SK-N-SH treated with all-trans-retinoic acid at 6 μM for 48 hours (cell line): ENCODE measurements around the gene ANKRD33B.

ENCODE experiments used
- ATAC-seq: fragments of 200-7000 bp; cut with Tn5 transposase; 3 replicates; pipeline ENCODE4 v1.9.1; 2020; ENCODE audit warnings: mild to moderate bottlenecking, moderate library complexity
- ARNTL ChIP-seq: fragments of 450-650 bp; formaldehyde crosslinking; IDR thresholded peaks from 2 replicates; pipeline ENCODE4 v1.5.0; 2020; ENCODE audit warnings: low read depth, mild to moderate bottlenecking, moderate library complexity, borderline replicate concordance
- BACH2 ChIP-seq: fragments of 250-450 bp; sonication (Bioruptor Pico); IDR thresholded peaks from 2 replicates; pipeline ENCODE4 v1.9.0; 2021; ENCODE audit warnings: mild to moderate bottlenecking, borderline replicate concordance
- CREB5 ChIP-seq: fragments of 250-450 bp; sonication (Bioruptor Pico); IDR thresholded peaks from 2 replicates; pipeline ENCODE4 v1.5.1; 2020; ENCODE audit warnings: low read depth, mild to moderate bottlenecking, moderate library complexity
- CSDC2 ChIP-seq: fragments of 250-450 bp; sonication (Bioruptor Pico); IDR thresholded peaks from 2 replicates; pipeline ENCODE4 v1.5.0; 2020; ENCODE audit warnings: mild to moderate bottlenecking, moderate library complexity
- ESRRG ChIP-seq: fragments of 250-450 bp; sonication (Bioruptor Pico); IDR thresholded peaks from 2 replicates; pipeline ENCODE4 v1.6.1; 2021; ENCODE audit warnings: mild to moderate bottlenecking
- GLIS3 ChIP-seq: fragments of 250-450 bp; sonication (Bioruptor Pico); IDR thresholded peaks from 2 replicates; pipeline ENCODE4 v1.5.0; 2020; ENCODE audit warnings: mild to moderate bottlenecking, moderate library complexity
- ISL1 ChIP-seq: fragments of 250-450 bp; sonication (Bioruptor Pico); IDR thresholded peaks from 2 replicates; pipeline ENCODE4 v2.1.2; 2022; ENCODE audit warnings: mild to moderate bottlenecking, moderate library complexity
- OSR1 ChIP-seq: fragments of 250-450 bp; sonication (Bioruptor Pico); IDR thresholded peaks from 2 replicates; pipeline ENCODE4 v1.8.0; 2022; ENCODE audit warnings: moderate library complexity, mild to moderate bottlenecking, inconsistent platforms
- PATZ1 ChIP-seq: fragments of 250-450 bp; sonication (Bioruptor Pico); IDR thresholded peaks from 2 replicates; pipeline ENCODE4 v1.8.0; 2020; ENCODE audit warnings: mild to moderate bottlenecking, moderate library complexity, borderline replicate concordance
- PPARA ChIP-seq: fragments of 250-450 bp; sonication (Bioruptor Pico); IDR thresholded peaks from 2 replicates; pipeline ENCODE4 v1.5.0; 2020; ENCODE audit warnings: mild to moderate bottlenecking, borderline replicate concordance
- RARB ChIP-seq: fragments of 250-450 bp; sonication (Bioruptor Pico); IDR thresholded peaks from 2 replicates; pipeline ENCODE4 v1.8.0; 2021; ENCODE audit warnings: mild to moderate bottlenecking, moderate library complexity
- SNAI2 ChIP-seq: fragments of 250-450 bp; sonication (Bioruptor Pico); IDR thresholded peaks from 2 replicates; pipeline ENCODE4 v1.5.0; 2020; ENCODE audit warnings: mild to moderate bottlenecking, moderate library complexity
- TCF4 ChIP-seq: fragments of 250-450 bp; sonication (Bioruptor Pico); IDR thresholded peaks from 2 replicates; pipeline ENCODE4 v1.8.0; 2021; ENCODE audit warnings: mild to moderate bottlenecking, moderate library complexity, borderline replicate concordance
- TOX ChIP-seq: fragments of 250-450 bp; sonication (Bioruptor Pico); IDR thresholded peaks from 2 replicates; pipeline ENCODE4 v1.8.0; 2021; ENCODE audit warnings: mild to moderate bottlenecking, moderate library complexity, borderline replicate concordance
- ZC3H10 ChIP-seq: fragments of 250-450 bp; sonication (Bioruptor Pico); IDR thresholded peaks from 2 replicates; pipeline ENCODE4 v1.5.1; 2021; ENCODE audit warnings: mild to moderate bottlenecking, moderate library complexity
- ZFP3 ChIP-seq: fragments of 250-450 bp; sonication (Bioruptor Pico); IDR thresholded peaks from 2 replicates; pipeline ENCODE4 v1.5.0; 2020; ENCODE audit warnings: mild to moderate bottlenecking, moderate library complexity
- ZFP30 ChIP-seq: fragments of 450-650 bp; formaldehyde crosslinking; IDR thresholded peaks from 2 replicates; pipeline ENCODE4 v1.5.0; 2022; ENCODE audit warnings: mild to moderate bottlenecking, moderate library complexity
- ZNF565 ChIP-seq: fragments of 450-650 bp; formaldehyde crosslinking; conservative IDR thresholded peaks from 2 replicates; pipeline ENCODE4 v1.5.0; 2020; ENCODE audit warnings: low read depth, mild to moderate bottlenecking, moderate library complexity
- ZNF70 ChIP-seq: fragments of 450-650 bp; formaldehyde crosslinking; IDR thresholded peaks from 2 replicates; pipeline ENCODE4 v1.5.0; 2020; ENCODE audit warnings: mild to moderate bottlenecking, moderate library complexity
- ZNF8 ChIP-seq: fragments of 450-650 bp; formaldehyde crosslinking; IDR thresholded peaks from 2 replicates; pipeline ENCODE4 v1.5.0; 2020; ENCODE audit warnings: mild to moderate bottlenecking, moderate library complexity
- TF ChIP-seq, protein P1 (sequence below): fragments of 250-450 bp; sonication (Bioruptor Pico); IDR thresholded peaks from 2 replicates; pipeline ENCODE4 v1.5.1; 2021; ENCODE audit warnings: mild to moderate bottlenecking, moderate library complexity

ANKRD33B gene

GRCh38 chr5:10580531-10581423 lies 16.9 kb downstream of the ANKRD33B start:
- TF ChIP-seq ZFP3 (CRISPR knock-in tag) (no peak), ZNF8 (CRISPR knock-in tag) (no peak), GLIS3 (CRISPR knock-in tag) (no peak), ISL1 (CRISPR knock-in tag) (no peak), ZC3H10 (no peak), ESRRG (CRISPR knock-in tag) (no peak)
- no peak for ATAC-seq

DNA sequence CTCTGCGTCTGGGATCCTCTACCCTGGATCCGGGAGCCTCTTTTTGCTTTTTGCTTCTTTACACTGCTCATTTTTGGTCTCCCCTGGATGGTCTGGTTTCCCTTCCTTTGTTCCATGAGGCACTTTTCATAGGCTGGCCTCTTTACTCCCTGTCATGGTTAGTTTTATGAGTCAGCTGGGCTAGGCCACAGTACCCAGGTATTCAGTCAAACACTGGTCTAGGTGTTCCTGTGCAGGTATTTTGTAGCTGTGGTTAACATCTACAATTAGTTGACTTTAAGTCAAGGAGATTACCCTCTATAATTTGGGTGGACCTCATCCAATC lies 17.5 kb downstream of the ANKRD33B start:
- no peak for TF ChIP-seq PPARA
- TF ChIP-seq CREB5 (CRISPR knock-in tag) = no peak
- TF ChIP-seq ESRRG (CRISPR knock-in tag) = no peak
- no peak for TF ChIP-seq TCF4
- TF ChIP-seq, all 23 proteins: peak for 0
- ATAC-seq = no peak

DNA sequence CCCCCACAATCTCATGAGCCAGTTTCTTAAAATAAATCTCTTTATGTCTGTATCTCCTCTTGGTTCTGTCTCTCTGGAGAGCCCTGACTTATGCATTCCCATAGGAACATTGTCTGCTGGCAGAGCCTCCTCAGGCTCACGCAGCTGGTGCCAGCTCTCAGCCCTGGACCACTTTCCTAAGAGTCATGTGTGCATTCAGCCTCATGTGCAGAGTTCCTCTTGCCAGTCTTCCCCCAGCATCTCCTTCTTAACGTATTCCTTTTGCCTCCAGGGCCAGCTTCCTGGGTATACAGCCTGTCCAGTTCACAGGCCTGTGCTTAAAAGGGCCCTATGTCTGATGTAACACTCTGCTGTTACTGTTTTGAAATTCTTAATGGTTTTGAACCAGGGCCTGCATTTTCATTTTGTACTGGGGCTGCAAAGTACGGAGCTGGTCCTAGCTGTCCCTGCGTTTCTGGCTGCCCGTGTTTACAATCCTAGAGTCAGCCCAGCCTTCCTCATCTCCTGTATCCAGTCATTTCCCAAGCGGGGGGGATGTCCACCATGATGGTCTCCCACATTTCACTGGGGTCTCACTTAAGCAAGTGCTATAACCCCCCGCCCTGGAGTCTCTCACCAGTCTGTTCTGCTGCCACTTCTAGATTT lies 18.1 kb downstream of the ANKRD33B start:
- no peak for ATAC-seq
- no peak for TF ChIP-seq SNAI2 (CRISPR knock-in tag)
- TF ChIP-seq PATZ1 (CRISPR knock-in tag) = no peak
- TF ChIP-seq ZFP30 (CRISPR knock-in tag) = no peak
- TF ChIP-seq ARNTL (CRISPR knock-in tag) = no peak
- TF ChIP-seq CSDC2 (CRISPR knock-in tag) = no peak
- no peak for TF ChIP-seq RARB

DNA sequence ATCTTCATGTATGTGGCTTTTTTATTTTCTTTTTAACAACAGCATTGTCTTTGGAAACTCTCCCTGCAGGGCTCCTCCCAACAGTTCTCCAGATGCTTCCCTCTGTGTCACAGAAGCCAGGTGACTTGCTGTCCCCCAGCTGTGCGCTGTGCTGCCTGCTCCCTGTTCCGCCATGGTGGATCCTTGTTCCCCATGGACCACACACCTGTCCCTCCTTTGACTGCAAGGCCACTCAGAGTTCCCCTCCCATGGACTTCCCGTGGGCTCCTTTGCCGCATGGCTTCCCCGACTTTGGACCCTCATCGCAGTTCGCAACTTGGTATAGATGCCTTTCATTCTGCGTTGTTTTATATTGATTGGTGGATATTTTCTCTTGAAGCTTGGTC lies 18.6 kb downstream of the ANKRD33B start:
- no peak for TF ChIP-seq ARNTL (CRISPR knock-in tag)
- no peak for TF ChIP-seq ZNF70 (CRISPR knock-in tag)
- no peak for TF ChIP-seq ZNF8 (CRISPR knock-in tag)
- TF ChIP-seq TCF4 = no peak
- TF ChIP-seq ISL1 (CRISPR knock-in tag) = no peak
- no peak for TF ChIP-seq ZFP30 (CRISPR knock-in tag)
- ATAC-seq = no peak

GRCh38 chr5:10583663-10584572 lies 20.0 kb downstream of the ANKRD33B start:
- ATAC-seq = no peak
- TF ChIP-seq ISL1 (CRISPR knock-in tag) = no peak
- no peak for TF ChIP-seq OSR1
- TF ChIP-seq CSDC2 (CRISPR knock-in tag) = no peak
- TF ChIP-seq TOX = no peak
- TF ChIP-seq RARB = no peak
- TF ChIP-seq GLIS3 (CRISPR knock-in tag) = no peak
- TF ChIP-seq ZC3H10 = no peak
- TF ChIP-seq ARNTL (CRISPR knock-in tag) = no peak
- no peak for TF ChIP-seq PATZ1 (CRISPR knock-in tag)
- no peak for TF ChIP-seq PPARA
- TF ChIP-seq ZFP3 (CRISPR knock-in tag) = no peak
- no peak for TF ChIP-seq BACH2
- no peak for TF ChIP-seq TCF4
- TF ChIP-seq ZNF8 (CRISPR knock-in tag) = no peak
- TF ChIP-seq CREB5 (CRISPR knock-in tag) = no peak
- no peak for TF ChIP-seq SNAI2 (CRISPR knock-in tag)
- TF ChIP-seq, protein P1, sequence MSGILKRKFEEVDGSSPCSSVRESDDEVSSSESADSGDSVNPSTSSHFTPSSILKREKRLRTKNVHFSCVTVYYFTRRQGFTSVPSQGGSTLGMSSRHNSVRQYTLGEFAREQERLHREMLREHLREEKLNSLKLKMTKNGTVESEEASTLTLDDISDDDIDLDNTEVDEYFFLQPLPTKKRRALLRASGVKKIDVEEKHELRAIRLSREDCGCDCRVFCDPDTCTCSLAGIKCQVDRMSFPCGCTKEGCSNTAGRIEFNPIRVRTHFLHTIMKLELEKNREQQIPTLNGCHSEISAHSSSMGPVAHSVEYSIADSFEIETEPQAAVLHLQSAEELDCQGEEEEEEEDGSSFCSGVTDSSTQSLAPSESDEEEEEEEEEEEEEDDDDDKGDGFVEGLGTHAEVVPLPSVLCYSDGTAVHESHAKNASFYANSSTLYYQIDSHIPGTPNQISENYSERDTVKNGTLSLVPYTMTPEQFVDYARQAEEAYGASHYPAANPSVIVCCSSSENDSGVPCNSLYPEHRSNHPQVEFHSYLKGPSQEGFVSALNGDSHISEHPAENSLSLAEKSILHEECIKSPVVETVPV (CRISPR knock-in tag) = no peak
- no peak for TF ChIP-seq ZNF565
- TF ChIP-seq ZNF70 (CRISPR knock-in tag) = no peak
